ENCODE results near the gene PRR4. TPM values are rescaled to one million over a fixed set of nuclear protein-coding genes. Genes with fewer than 3 reads are reported as not detected.

The PRR4 gene
- 3.9 TPM for total RNA-seq (ENCODE audit: insufficient read depth, low replicate concordance)

DNA sequence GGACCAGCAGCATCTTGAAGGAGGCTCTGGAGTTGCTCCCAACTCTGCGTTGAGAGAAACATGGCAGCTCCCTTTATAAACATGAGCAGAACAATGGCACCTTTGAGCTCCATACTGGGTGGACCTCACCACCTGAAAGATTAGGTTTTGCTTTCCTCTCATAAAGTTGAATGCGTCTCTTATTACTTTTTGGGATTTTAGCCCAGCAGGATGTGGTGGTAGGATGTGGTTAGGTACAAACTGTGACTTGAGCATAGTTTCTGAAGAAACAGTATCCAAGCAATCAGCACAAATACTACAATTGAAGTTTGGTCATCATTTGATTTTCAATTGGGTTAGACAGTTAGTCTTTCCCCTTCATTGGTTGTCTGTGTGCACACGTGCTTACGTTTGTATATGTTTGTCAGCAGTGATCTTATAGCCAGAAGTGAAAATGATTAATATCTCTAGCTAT is at the start of gene PRR4:
PRR4 (minus strand) TSS at position 51 of the 454 bp plus-strand sequence; CDS start at position 13, 38 bp downstream.
- no peak for DNase-seq (ENCODE audit: low spot score)

DNA sequence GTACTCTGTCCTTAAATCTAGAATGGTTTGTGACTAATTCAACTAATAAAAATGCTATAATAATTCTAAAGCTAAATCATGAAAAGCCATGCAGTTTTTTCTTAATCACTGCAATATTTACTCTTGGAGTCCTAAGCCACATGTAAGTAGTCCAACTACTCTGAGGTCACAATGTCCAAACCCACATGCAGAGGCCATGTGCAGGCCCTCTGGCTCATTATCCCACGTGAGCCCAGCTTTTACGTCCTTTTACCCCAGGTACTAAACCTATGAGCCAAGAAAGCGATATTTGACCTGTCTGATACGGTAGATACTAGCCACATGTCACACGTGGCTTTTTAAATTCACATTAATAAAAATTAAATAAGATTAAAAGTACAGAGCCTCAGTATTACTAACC is 47.6 kb upstream of the PRR4 start:
- no peak for DNase-seq (ENCODE audit: low spot score)

- DNase-seq (ENCODE audit: low spot score), result no peak
Measured at GRCh38 chr12:10891937-10892336, 42.7 kb upstream of the PRR4 start.

- no peak for DNase-seq (ENCODE audit: low spot score)
Measured at GRCh38 chr12:10889226-10889625, 40.0 kb upstream of the PRR4 start.

- no peak for DNase-seq (ENCODE audit: low spot score)
Measured at GRCh38 chr12:10884086-10884725, 34.9 kb upstream of the PRR4 start, which contains the start of gene PRH1. PRH1 (minus strand) TSS chr12:10884255; CDS start chr12:10884217, 38 bp downstream.

DNA sequence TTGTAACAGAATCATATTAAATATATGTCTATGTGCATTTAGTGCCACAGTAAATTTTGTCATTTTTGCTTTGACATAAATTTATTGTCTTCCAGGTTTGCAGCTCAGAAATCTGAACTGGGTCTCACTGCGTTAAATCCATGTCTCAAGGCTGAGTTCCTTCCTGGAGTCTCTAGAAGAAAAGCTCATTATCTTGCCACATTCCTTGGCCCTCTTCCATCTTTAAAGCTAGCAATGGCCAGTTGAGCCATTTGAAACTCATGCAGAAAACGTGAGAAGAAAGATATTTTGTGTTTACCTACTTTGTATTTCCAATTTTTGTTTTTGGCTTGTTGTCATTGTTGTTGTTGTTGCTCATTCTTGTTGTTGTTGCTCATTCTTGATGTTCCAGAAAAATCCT is 24.1 kb upstream of the PRR4 start:
- no peak for DNase-seq (ENCODE audit: low spot score)

GRCh38 chr12:10867381-10867780 is 18.1 kb upstream of the PRR4 start:
- DNase-seq (ENCODE audit: low spot score), result no peak

GRCh38 chr12:10863512-10864218 is 14.4 kb upstream of the PRR4 start:
- DNase-seq (ENCODE audit: low spot score), result no peak

GRCh38 chr12:10861366-10861765 is 12.1 kb upstream of the PRR4 start:
- DNase-seq (ENCODE audit: low spot score), result no peak

DNA sequence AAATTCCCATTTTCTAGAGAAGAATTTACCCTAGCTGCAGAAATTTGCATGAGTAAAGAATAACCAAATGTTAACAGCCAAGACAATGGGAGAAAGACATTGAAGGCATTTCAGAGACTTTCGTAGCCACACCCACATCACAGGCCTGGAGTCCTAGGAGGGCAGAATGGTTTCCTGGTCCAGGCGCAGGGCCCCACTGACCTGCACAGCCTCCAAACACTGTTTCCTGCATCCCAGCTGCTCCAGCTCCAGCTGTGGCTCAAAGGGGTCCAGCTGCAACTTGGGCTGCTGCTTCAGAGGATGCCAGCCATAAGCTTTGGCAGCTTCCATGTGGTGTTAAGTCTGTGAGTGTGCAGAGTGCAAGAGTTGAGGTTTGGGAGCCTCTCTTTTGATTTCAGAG is 6.5 kb upstream of the PRR4 start:
- no peak for DNase-seq (ENCODE audit: low spot score)

DNA sequence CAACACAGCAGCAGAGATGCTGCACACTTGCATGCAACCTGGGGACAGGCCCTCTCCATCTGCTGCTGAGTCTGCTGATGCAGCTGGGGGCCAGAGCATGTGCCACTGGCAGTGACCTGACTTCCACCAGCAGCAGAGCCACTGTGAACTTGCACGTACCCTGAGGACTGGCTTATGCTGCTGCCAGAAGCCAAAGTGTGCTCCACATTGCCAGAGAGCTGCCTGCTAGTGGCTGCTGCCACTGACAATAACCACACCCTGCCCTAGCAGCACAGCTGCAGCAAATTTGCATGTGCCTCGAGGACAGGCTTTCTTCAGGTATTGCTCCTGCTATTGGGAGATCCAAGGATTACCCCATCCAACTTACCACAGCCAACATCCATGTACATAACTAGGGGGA is 4.5 kb upstream of the PRR4 start:
- DNase-seq (ENCODE audit: low spot score), result no peak

- DNase-seq (ENCODE audit: low spot score), result no peak
Measured at GRCh38 chr12:10851243-10851858, 2.1 kb upstream of the PRR4 start.

DNA sequence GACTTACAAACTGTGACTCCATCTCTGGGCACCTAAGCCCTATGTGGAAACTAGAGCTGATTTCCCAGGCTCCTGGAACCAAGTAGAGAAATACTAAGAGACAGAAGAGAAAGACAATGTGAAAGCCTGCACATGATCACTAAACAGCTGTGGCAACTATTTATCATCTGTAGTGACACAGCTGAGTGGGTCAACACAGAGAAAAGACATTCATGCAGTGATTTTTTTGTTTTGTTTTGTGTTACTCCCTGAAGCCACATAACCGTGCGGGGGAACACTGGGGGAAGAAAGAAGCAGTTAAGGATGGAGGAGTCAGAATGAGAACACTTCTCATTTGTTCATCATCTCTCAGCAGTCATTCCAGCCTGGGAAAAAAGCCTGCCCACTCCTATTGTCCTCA is 1.5 kb downstream of the PRR4 start:
- no peak for DNase-seq (ENCODE audit: low spot score)

GRCh38 chr12:10842862-10843261 is 6.4 kb downstream of the PRR4 start:
- no peak for DNase-seq (ENCODE audit: low spot score)

- DNase-seq (ENCODE audit: low spot score), result no peak
Measured at GRCh38 chr12:10838461-10838860, 10.8 kb downstream of the PRR4 start.

- no peak for DNase-seq (ENCODE audit: low spot score)
Measured at GRCh38 chr12:10829994-10830393, 19.3 kb downstream of the PRR4 start.

DNA sequence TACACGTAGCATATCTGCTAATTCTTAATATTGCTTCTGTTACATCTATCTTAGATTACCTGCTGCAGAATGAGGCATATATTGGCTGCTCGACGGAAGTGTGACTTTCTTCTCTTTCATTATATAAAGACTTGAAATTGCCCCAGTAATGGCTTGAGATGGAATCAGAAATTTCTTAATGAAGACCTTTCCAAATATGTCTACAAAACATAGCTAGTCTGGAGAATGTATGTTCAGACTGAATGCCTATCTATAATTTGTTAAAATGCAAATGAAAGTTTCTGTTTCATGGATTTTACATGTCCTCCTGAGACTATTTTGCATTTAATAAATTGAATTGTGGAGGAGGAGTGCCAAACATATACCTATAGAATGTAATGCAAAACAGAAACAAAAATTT is 23.0 kb downstream of the PRR4 start, which contains the start of gene TAS2R10:
TAS2R10 (minus strand) TSS at position 101 of the 400 bp plus-strand sequence; CDS start at position 12, 89 bp downstream.
- no peak for DNase-seq (ENCODE audit: low spot score)

- DNase-seq (ENCODE audit: low spot score), result no peak
Measured at GRCh38 chr12:10824957-10825356, 24.3 kb downstream of the PRR4 start.

- DNase-seq (ENCODE audit: low spot score), result no peak
Measured at GRCh38 chr12:10811883-10812536, 37.3 kb downstream of the PRR4 start.

DNA sequence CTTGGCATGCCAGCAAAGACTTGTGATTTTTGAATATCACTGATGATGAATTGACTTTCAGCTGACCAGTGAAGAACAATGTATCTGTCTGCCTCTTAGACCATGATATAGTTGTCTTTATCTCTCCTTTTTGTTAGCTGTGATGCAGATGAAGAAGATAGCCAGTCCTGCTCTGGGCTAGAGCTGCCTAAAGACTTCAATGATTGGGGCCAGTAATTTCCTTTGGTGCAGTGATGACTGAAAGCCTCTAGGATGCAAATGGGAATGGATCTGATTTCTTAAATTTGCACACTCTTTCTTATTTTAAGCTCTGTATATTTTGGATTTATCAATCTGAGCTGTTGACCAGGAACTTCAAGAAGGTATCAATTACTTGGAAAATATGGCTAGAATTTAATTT is 39.2 kb downstream of the PRR4 start, which contains the start of gene TAS2R9:
TAS2R9 (minus strand) TSS at position 101 of the 400 bp plus-strand sequence; CDS start at position 8, 93 bp downstream.
- DNase-seq (ENCODE audit: low spot score), result no peak

GRCh38 chr12:10807186-10807585 is 42.1 kb downstream of the PRR4 start, which contains the start of gene TAS2R8:
TAS2R8 (minus strand) TSS chr12:10807286; CDS start chr12:10806980, 306 bp downstream.
- DNase-seq (ENCODE audit: low spot score), result no peak

GRCh38 chr12:10802587-10802986 is 46.7 kb downstream of the PRR4 start, which contains the start of gene TAS2R7:
TAS2R7 (minus strand) TSS chr12:10802627; CDS start chr12:10802570, 57 bp downstream.
- DNase-seq (ENCODE audit: low spot score), result no peak
